HepG2 (cell line): ENCODE results near the gene CHMP1B. TPM values are rescaled to one million over a fixed set of nuclear protein-coding genes. Genes with fewer than 3 reads are reported as not detected.

Experiments
- ARID2 ChIP-seq: sonication (generic); formaldehyde crosslinking; IDR thresholded peaks from 2 replicates; pipeline ENCODE4 v1.8.1; 2022; ENCODE audit warnings: mild to moderate bottlenecking, missing genetic modification reagents, borderline replicate concordance
- BHLHE40 ChIP-seq: IDR thresholded peaks from 2 replicates; pipeline ENCODE4 v1.6.1; 2011; ENCODE audit warnings: low read length, improper control_type of control experiment
- DNMT3B ChIP-seq: conservative IDR thresholded peaks from 2 replicates; pipeline ENCODE4 v1.6.1; 2016; ENCODE audit warnings: missing biosample characterization, control low read depth
- E2F5 ChIP-seq: sonication (generic); formaldehyde crosslinking; conservative IDR thresholded peaks from 2 replicates; pipeline ENCODE4 v1.4.0; 2020; ENCODE audit warnings: missing genetic modification reagents
- FOSL1 ChIP-seq: sonication (generic); formaldehyde crosslinking; IDR thresholded peaks from 2 replicates; pipeline ENCODE4 v1.9.0; 2021; ENCODE audit warnings: missing genetic modification reagents, borderline replicate concordance
- KDM2A ChIP-seq: sonication (generic); formaldehyde crosslinking; IDR thresholded peaks from 2 replicates; pipeline ENCODE4 v1.4.0; 2020; ENCODE audit warnings: low read depth, missing genetic modification reagents, borderline replicate concordance
- MYPOP ChIP-seq: sonication (generic); formaldehyde crosslinking; IDR thresholded peaks from 2 replicates; pipeline ENCODE4 v1.8.1; 2023; ENCODE audit warnings: mild to moderate bottlenecking, moderate library complexity, missing genetic modification reagents
- NFE2L2 ChIP-seq: fragments of 150-350 bp; IDR thresholded peaks from 2 replicates; pipeline ENCODE4 v1.6.1; 2014; ENCODE audit warnings: low read length
- NR2F6 ChIP-seq, 2 experiments: IDR thresholded peaks; 2 replicates each; pipeline ENCODE4 v1.6.1; 2016; ENCODE audit warnings: antibody characterized with exemption in 1 of 2, mild to moderate bottlenecking in 1 of 2
- PATZ1 ChIP-seq: sonication (generic); formaldehyde crosslinking; IDR thresholded peaks from 2 replicates; pipeline ENCODE4 v1.4.0; 2020; ENCODE audit warnings: missing genetic modification reagents
- PHF5A ChIP-seq: IDR thresholded peaks from one replicate; pipeline ENCODE4 v1.6.1; 2018; ENCODE audit warnings: low read depth, missing genetic modification reagents; ENCODE audit not compliant: unreplicated experiment
- SP5 ChIP-seq: IDR thresholded peaks from 2 replicates; pipeline ENCODE4 v1.6.1; 2016; ENCODE audit warnings: low read depth, borderline replicate concordance
- SUZ12 ChIP-seq: fragments of 150-350 bp; IDR thresholded peaks from 2 replicates; pipeline ENCODE4 v1.6.1; 2014; ENCODE audit warnings: low read depth, low read length
- SYNCRIP ChIP-seq: fragments of 200-400 bp; formaldehyde crosslinking; IDR thresholded peaks from 2 replicates; pipeline ENCODE4 v1.6.1; 2018; ENCODE audit warnings: mild to moderate bottlenecking, low read depth, low read length; ENCODE audit not compliant: insufficient read depth
- TBX3 ChIP-seq: fragments of 450-650 bp; IDR thresholded peaks from 2 replicates; pipeline ENCODE4 v1.6.1; 2017; ENCODE audit warnings: antibody characterized with exemption, mild to moderate bottlenecking, inconsistent platforms, borderline replicate concordance
- WIZ ChIP-seq: sonication (generic); formaldehyde crosslinking; IDR thresholded peaks from 2 replicates; pipeline ENCODE4 v1.5.1; 2020; ENCODE audit warnings: mild to moderate bottlenecking, missing genetic modification reagents
- XRCC5 ChIP-seq: fragments of 200-400 bp; formaldehyde crosslinking; optimal IDR thresholded peaks from 2 replicates; pipeline ENCODE3; 2017; ENCODE audit warnings: mild to moderate bottlenecking, low read length
- ZKSCAN1 ChIP-seq: fragments of 150-350 bp; IDR thresholded peaks from 2 replicates; pipeline ENCODE4 v1.6.1; 2014; ENCODE audit warnings: low read length
- ZNF180 ChIP-seq: sonication (generic); formaldehyde crosslinking; IDR thresholded peaks from 2 replicates; pipeline ENCODE4 v1.4.0; 2020; ENCODE audit warnings: low read depth, missing genetic modification reagents, borderline replicate concordance
- ZNF546 ChIP-seq: sonication (generic); formaldehyde crosslinking; conservative IDR thresholded peaks from 2 replicates; pipeline ENCODE4 v1.8.1; 2023; ENCODE audit warnings: mild to moderate bottlenecking, missing genetic modification reagents
- polyA plus RNA-seq, 8 experiments: library from polyadenylated mRNA; depleted of rRNA in 3 of 8; stranded (reverse) in 7 of 8; unstranded in 1 of 8; fragments of >200 nt; fragmentation: Illumina TruSeq in 4 of 8; extraction: Trizol in 4 of 8; gene quantifications; 2 replicates each; pipeline versions ENCODE4 v1.2.1 to v1.2.3, GENCODE V29; 2011 to 2016; ENCODE audit warnings: low read depth in 4 of 8, missing spikeins in 1 of 8, mixed read lengths in 1 of 8; ENCODE audit not compliant: insufficient read depth in 1 of 8
- total RNA-seq, 5 experiments: library from RNA; depleted of rRNA; stranded (reverse); fragments of >200 nt; fragmentation: Illumina TruSeq; extraction: Trizol; gene quantifications; 2 replicates each; pipeline ENCODE4 v1.2.3, GENCODE V29; 2016; ENCODE audit warnings: low read depth in 1 of 5
- TF ChIP-seq, protein P1 (sequence below): sonication (generic); formaldehyde crosslinking; IDR thresholded peaks from 2 replicates; pipeline ENCODE4 v1.4.0; 2020; ENCODE audit warnings: low read depth, missing genetic modification reagents
- TF ChIP-seq, protein P2 (sequence below): sonication (generic); formaldehyde crosslinking; IDR thresholded peaks from 2 replicates; pipeline ENCODE4 v1.4.0; 2020; ENCODE audit warnings: missing genetic modification reagents

CHMP1B gene
- total and polyA plus RNA-seq, 2 of the 13 experiments (the other 11 are each of a cell fraction or from before 2014, with no cell fraction given): 18.8 to 20.2 TPM

GRCh38 chr18:11857177-11857887 lies 6.1 kb downstream of the CHMP1B start (continued):
- TF ChIP-seq KDM2A (peak; percentile 42; the same call in 1 of the 2 replicates), DNMT3B (CRISPR knock-in tag) (no peak), ZKSCAN1 (no peak), TBX3 (no peak), ZNF180 (CRISPR knock-in tag) (no peak), PHF5A (no peak), MYPOP (CRISPR knock-in tag) (no peak), ARID2 (CRISPR knock-in tag) (no peak), PATZ1 (peak; percentile 35), NR2F6 (IDR thresholded peaks at IDR 0.05) (0 out of 2 replicates have a peak, but pooled peaks have one; percentile 35), NR2F6 (CRISPR knock-in tag; IDR thresholded peaks at IDR 0.05) (no peak; the same call in 1 of the 2 replicates), NFE2L2 (peak; percentile 98), FOSL1 (CRISPR knock-in tag) (no peak), ZNF546 (CRISPR knock-in tag) (no peak), SYNCRIP (no peak), SUZ12 (no peak), WIZ (CRISPR knock-in tag) (no peak), XRCC5 (peak; percentile 67), BHLHE40 (peak; percentile 68), SP5 (CRISPR knock-in tag) (no peak), E2F5 (CRISPR knock-in tag) (no peak)
- TF ChIP-seq, protein P1, sequence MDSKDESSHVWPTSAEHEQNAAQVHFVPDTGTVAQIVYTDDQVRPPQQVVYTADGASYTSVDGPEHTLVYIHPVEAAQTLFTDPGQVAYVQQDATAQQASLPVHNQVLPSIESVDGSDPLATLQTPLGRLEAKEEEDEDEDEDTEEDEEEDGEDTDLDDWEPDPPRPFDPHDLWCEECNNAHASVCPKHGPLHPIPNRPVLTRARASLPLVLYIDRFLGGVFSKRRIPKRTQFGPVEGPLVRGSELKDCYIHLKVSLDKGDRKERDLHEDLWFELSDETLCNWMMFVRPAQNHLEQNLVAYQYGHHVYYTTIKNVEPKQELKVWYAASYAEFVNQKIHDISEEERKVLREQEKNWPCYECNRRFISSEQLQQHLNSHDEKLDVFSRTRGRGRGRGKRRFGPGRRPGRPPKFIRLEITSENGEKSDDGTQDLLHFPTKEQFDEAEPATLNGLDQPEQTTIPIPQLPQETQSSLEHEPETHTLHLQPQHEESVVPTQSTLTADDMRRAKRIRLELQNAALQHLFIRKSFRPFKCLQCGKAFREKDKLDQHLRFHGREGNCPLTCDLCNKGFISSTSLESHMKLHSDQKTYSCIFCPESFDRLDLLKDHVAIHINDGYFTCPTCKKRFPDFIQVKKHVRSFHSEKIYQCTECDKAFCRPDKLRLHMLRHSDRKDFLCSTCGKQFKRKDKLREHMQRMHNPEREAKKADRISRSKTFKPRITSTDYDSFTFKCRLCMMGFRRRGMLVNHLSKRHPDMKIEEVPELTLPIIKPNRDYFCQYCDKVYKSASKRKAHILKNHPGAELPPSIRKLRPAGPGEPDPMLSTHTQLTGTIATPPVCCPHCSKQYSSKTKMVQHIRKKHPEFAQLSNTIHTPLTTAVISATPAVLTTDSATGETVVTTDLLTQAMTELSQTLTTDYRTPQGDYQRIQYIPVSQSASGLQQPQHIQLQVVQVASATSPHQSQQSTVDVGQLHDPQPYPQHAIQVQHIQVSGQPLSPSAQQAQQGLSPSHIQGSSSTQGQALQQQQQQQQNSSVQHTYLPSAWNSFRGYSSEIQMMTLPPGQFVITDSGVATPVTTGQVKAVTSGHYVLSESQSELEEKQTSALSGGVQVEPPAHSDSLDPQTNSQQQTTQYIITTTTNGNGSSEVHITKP (CRISPR knock-in tag): 0 out of 2 replicates have a peak, but pooled peaks have one; percentile 57
- TF ChIP-seq, protein P2, sequence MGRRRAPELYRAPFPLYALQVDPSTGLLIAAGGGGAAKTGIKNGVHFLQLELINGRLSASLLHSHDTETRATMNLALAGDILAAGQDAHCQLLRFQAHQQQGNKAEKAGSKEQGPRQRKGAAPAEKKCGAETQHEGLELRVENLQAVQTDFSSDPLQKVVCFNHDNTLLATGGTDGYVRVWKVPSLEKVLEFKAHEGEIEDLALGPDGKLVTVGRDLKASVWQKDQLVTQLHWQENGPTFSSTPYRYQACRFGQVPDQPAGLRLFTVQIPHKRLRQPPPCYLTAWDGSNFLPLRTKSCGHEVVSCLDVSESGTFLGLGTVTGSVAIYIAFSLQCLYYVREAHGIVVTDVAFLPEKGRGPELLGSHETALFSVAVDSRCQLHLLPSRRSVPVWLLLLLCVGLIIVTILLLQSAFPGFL (CRISPR knock-in tag): no peak
